H1 (cell line): ENCODE results near the gene LMX1A. TPM values are rescaled to one million over a fixed set of nuclear protein-coding genes. Genes with fewer than 3 reads are reported as not detected.

Source experiments
- CTCF ChIA-PET: fragments of 300-600 bp; sonication (Branson Sonifier 250); formaldehyde crosslinking; loops from one replicate; lab custom pipeline; 2021; ENCODE audit not compliant: partially characterized antibody; lab: Charles Lee
- POLR2A ChIA-PET: fragments of 300-600 bp; sonication (Branson Sonifier 250); formaldehyde crosslinking; loops from one replicate; lab custom pipeline; 2021; ENCODE audit warnings: inconsistent platforms; ENCODE audit not compliant: partially characterized antibody; lab: Charles Lee
- DNase-seq, 2 experiments: peaks; one replicate each; pipeline versions ENCODE4 v3.0.0 to v3.0.0-alpha.2; 2010 to 2022; ENCODE audit warnings: low spot score in 2 of 2, low read depth in 1 of 2, mixed read lengths in 1 of 2
- FAIRE-seq: peaks from 2 replicates; lab custom pipeline; 2011; peaks lifted over from hg19 to GRCh38; lab: Jason Lieb, UNC
- H2AFZ ChIP-seq: 2 replicates; pipeline ENCODE4 v1.8.1; 2012; ENCODE audit warnings: low read length, inconsistent platforms
- H2AK5ac ChIP-seq: 2 replicates; pipeline ENCODE4 v1.6.1; 2013; ENCODE audit warnings: low read depth, low read length
- H2BK120ac ChIP-seq: replicated peaks from 2 replicates; pipeline ENCODE3; 2013; ENCODE audit warnings: low read depth, low read length, inconsistent platforms
- H2BK12ac ChIP-seq: 2 replicates; pipeline ENCODE4 v1.6.1; 2013; ENCODE audit warnings: low read depth, low read length
- H2BK15ac ChIP-seq: 2 replicates; pipeline ENCODE4 v1.6.1; 2013; ENCODE audit warnings: low read length
- H2BK20ac ChIP-seq: 2 replicates; pipeline ENCODE4 v1.6.1; 2013; ENCODE audit warnings: low read length
- H2BK5ac ChIP-seq: 2 replicates; pipeline ENCODE4 v1.6.1; 2013; ENCODE audit warnings: low read depth, low read length
- H3K14ac ChIP-seq: 2 replicates; pipeline ENCODE4 v1.6.1; 2013; ENCODE audit warnings: inconsistent platforms; ENCODE audit not compliant: insufficient read length
- H3K18ac ChIP-seq: 2 replicates; pipeline ENCODE4 v1.6.1; 2013; ENCODE audit warnings: low read length; ENCODE audit errors: extremely low read depth
- H3K23ac ChIP-seq: 2 replicates; pipeline ENCODE4 v1.6.1; 2013; ENCODE audit warnings: inconsistent platforms; ENCODE audit not compliant: insufficient read length
- H3K23me2 ChIP-seq: 2 replicates; pipeline ENCODE4 v1.6.1; 2013; ENCODE audit warnings: low read depth, low read length
- H3K27ac ChIP-seq: 2 replicates; pipeline ENCODE4 v1.6.1; 2011; ENCODE audit warnings: low read depth, low read length, inconsistent platforms
- H3K27me3 ChIP-seq, 4 experiments: replicated peaks in 1 of 4; 1 replicate in 1 of 4; 2 replicates in 3 of 4; pipeline versions ENCODE4 v1.6.1 to v1.8.1; 2011 to 2013; ENCODE audit warnings: low read length in 3 of 4, mild to moderate bottlenecking in 3 of 4, inconsistent platforms in 2 of 4, mixed read lengths in 2 of 4, moderate library complexity in 1 of 4; ENCODE audit not compliant: control insufficient read depth in 3 of 4, insufficient read depth in 3 of 4; ENCODE audit errors: extremely low read depth in 1 of 4
- H3K36me3 ChIP-seq, 4 experiments: 2 replicates each; pipeline versions ENCODE4 v1.6.1 to v1.8.1; 2011 to 2013; ENCODE audit warnings: mild to moderate bottlenecking in 4 of 4, low read length in 3 of 4, moderate library complexity in 2 of 4, control low read depth in 1 of 4, inconsistent platforms in 1 of 4; ENCODE audit not compliant: insufficient read depth in 4 of 4, control insufficient read depth in 2 of 4
- H3K4ac ChIP-seq: replicated peaks from 2 replicates; pipeline ENCODE3; 2013; ENCODE audit warnings: low read length, low read depth, mixed read lengths, inconsistent platforms; ENCODE audit not compliant: insufficient read length
- H3K4me1 ChIP-seq, 4 experiments: replicated peaks in 1 of 4; 1 replicate in 1 of 4; 2 replicates in 3 of 4; pipeline versions ENCODE4 v1.6.1 to v1.8.1; 2011 to 2013; ENCODE audit warnings: low read length in 3 of 4, inconsistent platforms in 2 of 4, mixed read lengths in 1 of 4; ENCODE audit not compliant: insufficient read depth in 4 of 4, control insufficient read depth in 3 of 4
- H3K4me2 ChIP-seq, 2 experiments: 2 replicates each; pipeline versions ENCODE4 v1.6.1 to v1.8.1; 2011 to 2013; ENCODE audit warnings: low read depth in 2 of 2, low read length in 2 of 2, control low read depth in 1 of 2, inconsistent platforms in 1 of 2, mild to moderate bottlenecking in 1 of 2; ENCODE audit not compliant: insufficient read depth in 1 of 2
- H3K4me3 ChIP-seq, 4 experiments: fragments of 200-600, 300-600 bp in 1 of 4; sonication (generic), shearing (Covaris generic), sonication (Bioruptor Twin) in 1 of 4; 2 replicates each; pipeline versions ENCODE4 v1.5.1 to v1.8.1; 2011 to 2016; ENCODE audit warnings: low read length in 4 of 4, low read depth in 3 of 4, control low read depth in 2 of 4, inconsistent platforms in 2 of 4, mild to moderate bottlenecking in 2 of 4, mixed read lengths in 1 of 4, moderate library complexity in 1 of 4; ENCODE audit not compliant: insufficient read depth in 2 of 4; ENCODE audit errors: extremely low read depth in 1 of 4
- H3K56ac ChIP-seq: replicated peaks from 2 replicates; pipeline ENCODE3; 2013; ENCODE audit warnings: low read depth, mild to moderate bottlenecking, mixed read lengths, low read length, inconsistent platforms; ENCODE audit not compliant: insufficient read length
- H3K79me1 ChIP-seq: 2 replicates; pipeline ENCODE4 v1.6.1; 2013; ENCODE audit warnings: low read depth, low read length, control low read depth
- H3K79me2 ChIP-seq, 2 experiments: 2 replicates each; pipeline versions ENCODE4 v1.6.1 to v1.8.1; 2012 to 2013; ENCODE audit warnings: low read length in 2 of 2, mild to moderate bottlenecking in 2 of 2, inconsistent platforms in 1 of 2; ENCODE audit not compliant: insufficient read depth in 2 of 2, control insufficient read depth in 1 of 2
- H3K9ac ChIP-seq, 4 experiments: replicated peaks in 1 of 4; 1 replicate in 1 of 4; 2 replicates in 3 of 4; pipeline versions ENCODE4 v1.6.1 to v1.8.1; 2011 to 2013; ENCODE audit warnings: low read depth in 3 of 4, low read length in 3 of 4, control low read depth in 2 of 4, mild to moderate bottlenecking in 2 of 4, moderate library complexity in 2 of 4, inconsistent platforms in 1 of 4; ENCODE audit errors: extremely low read depth in 1 of 4
- H3K9me3 ChIP-seq, 2 experiments: 2 replicates each; pipeline versions ENCODE4 v1.6.1 to v1.8.1; 2012 to 2013; ENCODE audit warnings: mild to moderate bottlenecking in 2 of 2, moderate library complexity in 2 of 2, control low read depth in 1 of 2, inconsistent platforms in 1 of 2, low read depth in 1 of 2, low read length in 1 of 2, mixed read lengths in 1 of 2; ENCODE audit not compliant: insufficient read depth in 2 of 2
- H4K20me1 ChIP-seq, 2 experiments: replicated peaks in 1 of 2; 2 replicates each; pipeline versions ENCODE3 to v1.8.1; 2011 to 2013; ENCODE audit warnings: inconsistent platforms in 2 of 2, low read length in 2 of 2, mild to moderate bottlenecking in 1 of 2; ENCODE audit not compliant: insufficient read depth in 2 of 2, control insufficient read depth in 1 of 2
- H4K5ac ChIP-seq: 2 replicates; pipeline ENCODE4 v1.6.1; 2013; ENCODE audit warnings: low read length, low read depth, mixed read lengths, inconsistent platforms; ENCODE audit not compliant: insufficient read length
- H4K8ac ChIP-seq: 2 replicates; pipeline ENCODE4 v1.8.0; 2013; ENCODE audit warnings: mild to moderate bottlenecking, moderate library complexity, low read length, inconsistent platforms; ENCODE audit not compliant: insufficient read depth; ENCODE audit errors: extremely low read depth
- H4K91ac ChIP-seq: replicated peaks from 2 replicates; pipeline ENCODE3; 2013; ENCODE audit warnings: low read length, mixed read lengths, inconsistent platforms; ENCODE audit not compliant: insufficient read length
- GTF2F1 ChIP-seq: IDR thresholded peaks from 2 replicates; pipeline ENCODE4 v1.6.1; 2012; ENCODE audit warnings: low read depth, low read length, improper control_type of control experiment, borderline replicate concordance
- SAP30 ChIP-seq: fragments of 300-600 bp; sonication (generic); IDR thresholded peaks from 2 replicates; pipeline ENCODE4 v1.7.1; 2012; ENCODE audit warnings: low read length, moderate library complexity, mild to moderate bottlenecking, inconsistent platforms; ENCODE audit not compliant: insufficient read depth, insufficient replicate concordance
- SUZ12 ChIP-seq: fragments of 200-600 bp; sonication (generic); IDR thresholded peaks from 2 replicates; pipeline ENCODE4 v1.6.1; 2012; ENCODE audit warnings: mild to moderate bottlenecking, inconsistent platforms, low read length, moderate library complexity, mixed read lengths
- WGBS, 2 experiments: shearing (Covaris generic) in 1 of 2; methylation state at CpG; one replicate each; pipeline versions ENCODE4 v1.1.6 to v1.1.7; 2013 to 2015; ENCODE audit warnings: low lambda C conversion rate in 2 of 2, mixed read lengths in 2 of 2, inconsistent platforms in 1 of 2, low coverage in 1 of 2, missing lambda C conversion rate in 1 of 2; ENCODE audit not compliant: insufficient replicate concordance in 2 of 2, insufficient coverage in 1 of 2, insufficient read length in 1 of 2; ENCODE audit errors: extremely low coverage in 1 of 2, missing lambda C conversion rate in 1 of 2; 5-methylcytosine and 5-hydroxymethylcytosine counted together
- polyA plus RNA-seq, 7 experiments: library from polyadenylated mRNA; depleted of rRNA in 3 of 7; stranded (reverse) in 5 of 7; unstranded in 2 of 7; fragments of >200 nt in 5 of 7; fragments of 200-250 nt in 2 of 7; gene quantifications; 1 replicate in 5 of 7; 2 replicates in 1 of 7; 4 replicates in 1 of 7; pipeline versions ENCODE4 v1.2.1 to v1.2.3, GENCODE V29; 2011 to 2013; ENCODE audit warnings: missing spikeins in 2 of 7, mixed read lengths in 2 of 7
- total RNA-seq: library from RNA; stranded (reverse); fragmentation: NEBNext Ultra II Directional; extraction: Animal tissue kit (Norgen Biotek cat#: 25700); gene quantifications from 2 replicates; pipeline ENCODE4 v1.2.1, GENCODE V29; 2021

LMX1A gene
- total and polyA plus RNA-seq, 2 of the 8 experiments (the other 6 are each of a cell fraction or from before 2014, with no cell fraction given), result not detected

DNA sequence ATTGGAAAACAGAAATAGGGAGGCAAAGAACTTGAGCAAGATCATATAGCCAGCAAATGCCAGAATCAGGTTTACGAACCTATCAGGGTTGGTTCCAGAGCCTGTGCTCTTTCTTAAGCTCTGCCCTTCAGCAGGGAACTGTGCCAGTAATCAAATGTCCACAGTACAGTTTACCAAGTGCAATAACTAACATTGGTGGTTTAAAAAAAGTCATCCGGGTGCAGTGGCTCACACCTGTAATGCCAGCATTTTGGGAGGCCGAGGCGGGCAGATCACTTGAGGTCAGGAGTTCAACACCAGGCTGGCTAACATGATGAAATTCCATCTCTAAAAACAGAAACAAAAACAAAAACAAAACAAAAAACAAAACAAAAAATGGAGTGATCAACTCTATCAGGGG lies 182.7 kb downstream of the LMX1A start:
- Histone ChIP-seq H3K27ac (no peak overlapping the region), H3K9me3 (no peaks in the 10 kb centered on the region), H2BK12ac (no peak overlapping the region), H3K79me2 (no peaks in the 10 kb centered on the region), H3K4ac (no peak overlapping the region), H2BK20ac (no peak overlapping the region), H3K27me3 (no peaks in the 10 kb centered on the region; a peak in 1 of 7 replicates), H3K18ac (no peak overlapping the region), H3K4me2 (no peak overlapping the region), H3K23ac (no peak overlapping the region), H2BK15ac (no peak overlapping the region), H3K9ac (no peak overlapping the region), H2BK120ac (no peak overlapping the region), H3K79me1 (no peaks in the 10 kb centered on the region), H4K20me1 (no peaks in the 10 kb centered on the region), H4K5ac (no peak overlapping the region), H3K4me3 (no peak overlapping the region), H4K8ac (no peak overlapping the region), H3K23me2 (no peaks in the 10 kb centered on the region), H4K91ac (no peak overlapping the region), H2AFZ (no peak overlapping the region), H3K4me1 (0 out of 7 replicates have a peak, but pooled peaks cover 0 to 2% (median 0%) of the 10 kb centered on the region in 4 experiments), H2BK5ac (no peak overlapping the region), H3K56ac (no peak overlapping the region), H3K14ac (no peak overlapping the region), H3K36me3 (no peaks in the 10 kb centered on the region), H2AK5ac (no peak overlapping the region)
- DNase-seq (no peak), FAIRE-seq (no peak)
- ChIA-PET CTCF (interaction anchor here (0.6 to 1.7 kb wide), 7 partner anchors 10 to 195 kb away, joined by 3 to 4 read pairs (median 3); no protein-coding TSS in a partner anchor), POLR2A (no interaction called here)
- 93% methylated on average over 4 of the region's 4 CpGs; no CpG with 5 or more reads in 1 of the 2 experiments for WGBS, 2 experiments
- TF ChIP-seq GTF2F1 (no peak), SAP30 (no peak), SUZ12 (no peak)
